HG03108 (cell line): ENCODE measurements around the gene VCAM1.

Experiments used
- ATAC-seq: cut with Tn5 transposase; IDR thresholded peaks from one replicate; pipeline ENCODE4 v1.9.1; 2021; ENCODE audit warnings: moderate library complexity; ENCODE audit not compliant: unreplicated experiment

The VCAM1 gene

DNA sequence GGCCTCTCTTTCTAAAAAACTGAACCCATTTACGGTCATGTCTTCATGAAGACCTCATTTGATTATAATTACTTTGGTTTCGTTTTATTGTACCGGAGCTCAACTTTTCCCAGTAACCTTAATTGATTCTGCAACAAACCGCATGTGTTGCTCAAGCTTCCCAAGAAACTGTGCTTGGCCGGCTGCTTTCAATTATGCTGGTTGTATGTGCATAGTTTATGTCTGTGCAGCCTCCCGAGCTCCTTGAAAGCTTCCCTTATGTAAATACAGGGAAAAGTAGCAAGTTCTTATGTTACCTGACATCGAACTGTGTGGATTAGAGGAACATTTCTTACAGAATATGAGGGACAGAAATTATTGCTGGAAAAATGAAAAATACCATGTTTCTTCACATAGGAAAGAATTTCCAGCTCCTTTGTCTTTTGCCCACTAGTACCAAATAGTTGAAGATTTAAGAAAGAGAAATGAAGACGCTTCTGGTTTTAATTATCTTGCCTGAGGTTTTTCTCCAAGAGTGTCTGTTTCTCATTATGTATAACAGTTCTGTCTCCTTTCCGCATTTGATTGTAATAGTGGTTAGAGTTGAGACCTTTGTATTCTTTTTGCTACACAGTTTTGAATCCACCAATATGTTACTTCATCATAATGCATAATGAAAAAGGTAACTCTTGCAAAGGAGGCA, 2.1 kb downstream of the VCAM1 start:
- ATAC-seq, result no peak

DNA sequence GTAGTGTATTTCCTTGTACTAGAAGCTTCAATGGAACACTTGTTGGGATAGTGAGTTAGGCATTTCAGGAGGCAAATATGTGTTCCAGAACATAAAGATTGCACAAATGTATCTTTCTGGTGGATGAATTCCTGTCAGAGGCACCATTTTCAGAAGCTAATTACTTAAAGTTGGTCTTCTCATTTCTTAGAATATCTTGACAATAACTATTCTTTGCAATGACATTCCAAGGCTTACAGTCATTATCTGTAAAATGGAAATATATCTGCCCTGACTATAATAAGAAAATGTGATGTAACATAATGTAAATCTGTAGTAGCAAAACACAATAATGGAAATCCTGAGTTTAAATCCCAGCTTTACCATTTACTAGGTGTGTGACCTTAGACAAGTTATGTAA, 2.7 kb downstream of the VCAM1 start:
- ATAC-seq, result no peak

DNA sequence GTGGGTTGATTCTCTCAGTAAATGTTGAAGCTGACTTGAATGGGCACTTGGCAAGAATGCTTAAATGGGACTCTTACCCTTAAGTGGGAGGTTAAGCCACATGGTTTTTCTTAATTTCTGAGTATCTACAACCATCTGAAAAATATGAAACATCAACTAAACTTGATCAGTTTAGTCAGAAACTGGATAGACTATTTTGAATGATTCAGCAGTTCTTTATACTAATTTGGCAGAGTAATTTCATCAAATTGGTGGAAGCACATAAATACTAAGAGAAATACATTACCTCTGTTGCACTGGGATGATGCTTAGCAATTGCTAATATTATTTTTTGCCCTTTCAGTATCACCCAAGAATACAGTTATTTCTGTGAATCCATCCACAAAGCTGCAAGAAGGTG, 4.7 kb downstream of the VCAM1 start:
- ATAC-seq, result no peak

- ATAC-seq, result no peak
These were observed 10.6 kb downstream of the VCAM1 start for GRCh38 chr1:100730130-100730529.

- no peak for ATAC-seq
These were observed 11.8 kb downstream of the VCAM1 start for GRCh38 chr1:100731309-100731708.

DNA sequence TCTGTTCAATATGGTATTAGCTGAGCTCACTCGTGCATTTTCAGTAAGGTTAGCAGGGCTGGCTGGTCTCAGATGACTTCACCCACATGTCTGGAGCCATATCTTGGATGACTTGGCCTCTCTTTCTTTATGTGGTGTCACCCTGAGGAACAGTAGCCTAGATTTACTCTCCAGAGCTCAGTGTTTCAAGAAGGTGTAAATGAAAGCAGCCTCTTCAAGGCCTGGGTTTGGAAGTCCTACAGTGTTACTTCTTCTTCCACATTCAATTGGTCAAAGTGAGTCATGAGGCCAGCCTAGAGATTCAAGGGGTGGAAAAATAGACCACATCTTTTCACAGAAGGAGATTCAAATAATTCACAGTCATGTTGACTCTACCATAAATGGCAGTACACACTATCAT, 12.2 kb downstream of the VCAM1 start:
- ATAC-seq, result no peak

DNA sequence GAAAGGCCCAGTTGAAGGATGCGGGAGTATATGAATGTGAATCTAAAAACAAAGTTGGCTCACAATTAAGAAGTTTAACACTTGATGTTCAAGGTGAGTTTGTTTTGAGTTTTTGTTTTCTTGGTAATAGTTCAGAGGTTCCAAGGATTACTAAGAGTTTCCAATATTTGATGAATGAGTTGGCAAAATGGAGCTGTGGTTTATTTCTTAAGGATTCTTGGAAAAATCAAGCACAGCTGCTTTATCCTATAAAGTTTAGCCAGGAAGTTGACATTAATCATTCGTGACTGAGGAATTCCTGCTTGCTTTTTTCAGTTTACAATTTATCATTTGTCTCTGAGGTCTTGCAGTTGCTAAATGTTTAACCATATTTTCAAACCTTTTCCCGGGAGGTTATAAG, 15.1 kb downstream of the VCAM1 start:
- no peak for ATAC-seq

DNA sequence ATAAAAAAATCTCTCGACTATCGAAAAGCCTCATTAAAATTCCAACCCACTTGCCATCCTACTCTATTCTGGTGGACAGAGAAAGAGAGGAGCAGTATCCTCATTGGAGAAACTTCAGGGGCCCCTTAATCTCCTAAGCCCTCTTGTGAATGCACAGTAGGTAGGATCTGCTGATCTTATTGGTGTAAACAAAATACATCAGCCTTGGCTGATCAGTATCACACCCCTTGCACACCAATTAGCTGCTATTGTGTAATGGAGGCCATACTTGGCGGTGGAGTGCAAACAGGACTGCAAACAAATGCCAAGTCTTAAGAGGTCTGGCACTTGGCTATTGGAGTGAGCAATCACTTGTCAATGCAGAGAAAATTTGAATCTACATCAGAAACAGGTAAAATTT, 15.7 kb downstream of the VCAM1 start:
- no peak for ATAC-seq

GRCh38 chr1:100736324-100736723, 16.8 kb downstream of the VCAM1 start:
- no peak for ATAC-seq

GRCh38 chr1:100736746-100737145, 17.2 kb downstream of the VCAM1 start:
- no peak for ATAC-seq

GRCh38 chr1:100746542-100746932, 27.0 kb downstream of the VCAM1 start:
- no peak for ATAC-seq

DNA sequence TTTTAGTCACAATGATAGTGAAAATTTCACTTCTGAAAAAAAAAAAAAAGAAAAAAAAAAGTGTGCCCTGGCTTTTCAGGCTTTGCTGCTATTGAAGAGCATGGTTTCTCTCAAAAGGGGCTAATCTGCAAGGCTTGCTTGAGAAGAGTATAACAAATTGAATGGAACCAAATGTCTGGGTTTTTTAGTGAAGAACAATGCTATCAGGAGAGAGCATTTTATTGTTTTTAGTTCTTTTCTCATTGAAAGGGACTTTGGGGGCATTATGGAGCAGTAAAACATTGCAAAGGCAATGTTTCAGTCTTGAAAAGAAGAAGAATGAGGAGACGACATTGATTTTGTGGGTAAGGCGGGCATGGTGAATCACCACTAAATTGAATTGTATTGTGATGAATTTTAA, 28.2 kb downstream of the VCAM1 start:
- ATAC-seq, result no peak

DNA sequence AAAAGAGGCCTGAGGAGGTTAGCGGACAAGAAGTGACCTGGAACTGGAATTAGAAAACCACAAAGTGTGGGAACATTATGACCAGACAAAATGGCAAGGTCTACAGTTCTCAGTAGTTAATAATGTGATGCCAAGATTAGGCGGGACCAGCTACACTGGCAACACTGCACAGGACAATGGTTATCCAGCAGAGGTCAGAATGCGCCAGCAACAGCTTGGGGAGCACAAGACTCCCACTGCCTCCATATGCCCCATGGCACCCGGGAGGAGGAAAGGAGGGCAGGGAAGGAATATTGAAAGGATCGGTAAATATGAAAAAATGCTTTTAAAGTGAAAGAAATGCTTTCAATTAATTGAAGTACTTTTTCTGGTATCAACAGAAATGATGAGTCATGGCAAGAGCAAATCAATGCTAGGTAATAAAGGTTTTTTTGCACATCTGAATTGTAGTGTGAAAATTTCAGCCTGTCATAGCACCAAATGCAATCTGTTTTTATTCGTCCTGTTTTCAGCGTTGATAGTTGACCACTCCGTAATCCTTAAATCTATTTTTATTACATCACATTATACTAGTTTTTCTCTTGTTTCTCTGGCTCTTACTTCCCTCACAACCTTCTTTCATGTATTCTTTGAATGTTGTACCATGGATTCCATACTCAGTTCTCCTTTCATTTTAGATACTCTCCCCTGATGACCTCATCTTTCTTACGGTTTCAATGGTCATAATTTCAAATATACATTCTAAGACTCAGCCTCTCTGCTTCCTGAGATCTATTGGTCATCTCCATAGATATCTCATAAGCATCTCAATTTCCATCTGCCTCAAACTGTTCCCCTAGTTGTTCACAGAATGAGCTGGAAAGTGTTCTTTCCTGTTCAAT, 30.7 kb downstream of the VCAM1 start:
- no peak for ATAC-seq

DNA sequence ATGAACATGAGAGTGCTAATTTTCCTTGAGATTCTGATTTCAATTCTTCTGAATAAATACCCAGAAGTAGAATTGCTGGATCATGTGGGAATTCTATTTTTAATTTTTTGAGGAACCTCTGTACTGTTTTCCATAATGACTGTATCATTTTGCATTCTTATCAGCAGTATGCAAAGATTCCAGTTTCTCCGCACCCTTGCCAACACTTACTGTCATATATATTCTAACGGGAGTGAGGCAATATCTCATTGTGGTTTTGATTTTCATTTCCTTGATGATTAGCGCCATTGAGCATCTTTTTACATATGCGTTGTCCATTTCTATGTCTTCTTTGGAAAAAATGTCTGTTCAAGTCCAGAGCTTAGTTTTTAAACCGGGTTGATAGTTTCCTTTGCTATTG, 33.2 kb downstream of the VCAM1 start:
- no peak for ATAC-seq

GRCh38 chr1:100757946-100758345, 38.4 kb downstream of the VCAM1 start:
- ATAC-seq, result no peak

GRCh38 chr1:100759188-100759587, 39.6 kb downstream of the VCAM1 start:
- ATAC-seq, result no peak

DNA sequence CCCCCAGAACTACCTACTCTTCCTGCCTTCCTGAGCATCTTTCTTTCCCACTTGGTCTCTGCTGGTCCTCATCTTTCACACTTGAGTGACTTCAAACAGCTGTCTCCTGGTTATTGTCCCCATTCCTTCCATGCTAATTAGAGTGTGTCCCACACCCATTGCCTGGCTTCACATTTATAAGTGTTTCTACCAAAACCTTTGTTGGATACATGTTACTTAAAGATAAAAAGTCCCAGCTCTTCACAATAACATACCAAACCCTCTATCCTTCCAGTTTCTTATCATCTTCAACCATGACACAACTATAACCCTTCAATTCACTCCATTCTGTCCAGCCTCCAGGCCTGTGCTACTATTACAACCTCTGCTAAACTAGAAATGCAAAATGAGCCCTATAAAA, 41.0 kb downstream of the VCAM1 start:
- ATAC-seq, result no peak

DNA sequence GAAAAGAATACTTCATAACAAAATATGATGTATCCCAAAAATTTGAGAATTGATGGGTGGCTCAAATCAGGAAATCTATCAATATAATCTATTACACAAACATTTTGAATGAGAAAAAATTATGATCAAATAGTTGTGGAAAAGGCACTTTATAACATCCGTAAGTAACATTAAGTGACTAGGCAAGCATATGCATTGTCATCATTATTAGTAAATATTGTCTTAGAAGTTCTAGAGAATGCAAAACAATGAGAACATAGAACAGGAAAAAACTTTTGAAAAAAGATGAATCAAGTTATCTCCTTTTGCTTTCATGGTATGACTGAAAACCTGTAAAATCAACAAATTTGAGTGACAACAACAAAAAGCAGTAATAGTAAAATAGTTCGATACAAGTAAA, 42.9 kb downstream of the VCAM1 start:
- no peak for ATAC-seq

DNA sequence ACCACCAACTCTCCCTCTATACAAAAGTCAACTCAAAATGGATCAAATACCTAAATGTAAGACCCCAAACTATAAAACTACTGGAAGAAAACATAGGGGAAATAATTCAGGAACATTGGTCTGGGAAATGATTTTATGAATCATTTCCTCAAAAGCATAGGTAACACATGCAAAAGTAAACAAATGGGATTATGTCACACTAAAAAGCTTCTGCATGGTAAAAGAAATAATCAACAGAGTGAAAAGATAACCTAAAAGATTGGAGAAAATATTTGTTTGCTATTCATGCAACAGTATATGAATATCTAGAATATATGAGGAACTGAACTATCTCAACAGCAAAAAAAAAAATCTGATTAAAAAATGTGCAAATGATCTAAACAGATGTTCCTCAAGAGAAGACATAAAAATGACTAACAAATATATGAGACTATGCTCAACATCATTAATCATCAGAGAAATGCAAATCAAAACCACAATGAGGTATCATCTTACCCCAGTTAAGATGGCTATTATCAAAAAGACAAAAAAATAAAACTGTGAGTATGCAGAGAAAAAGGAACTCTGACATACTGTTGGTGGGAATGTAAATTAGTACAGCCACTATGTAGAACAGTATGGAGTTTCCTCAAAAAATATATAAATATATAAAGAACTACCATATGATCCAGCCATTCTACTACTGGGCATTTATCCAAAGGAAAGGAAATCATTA, 47.8 kb downstream of the VCAM1 start:
- ATAC-seq, result no peak

DNA sequence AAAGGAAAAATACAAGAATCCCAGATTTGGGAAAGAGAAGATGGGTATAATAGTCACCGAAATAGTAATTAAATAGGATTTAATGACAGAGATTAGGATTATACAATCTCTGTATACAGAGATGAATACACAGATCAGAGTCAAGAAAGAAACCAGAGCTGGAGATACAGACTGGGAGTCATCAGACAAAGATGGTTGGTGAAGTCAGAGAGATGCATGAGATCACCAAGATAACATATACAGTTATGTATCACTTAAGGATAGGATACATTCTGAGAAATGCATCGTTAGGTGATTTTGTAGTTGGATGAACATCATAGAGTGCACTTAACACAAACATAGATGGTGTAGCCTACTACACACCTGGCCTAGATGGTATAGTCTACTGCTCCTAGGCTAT, 49.8 kb downstream of the VCAM1 start:
- ATAC-seq, result no peak

DNA sequence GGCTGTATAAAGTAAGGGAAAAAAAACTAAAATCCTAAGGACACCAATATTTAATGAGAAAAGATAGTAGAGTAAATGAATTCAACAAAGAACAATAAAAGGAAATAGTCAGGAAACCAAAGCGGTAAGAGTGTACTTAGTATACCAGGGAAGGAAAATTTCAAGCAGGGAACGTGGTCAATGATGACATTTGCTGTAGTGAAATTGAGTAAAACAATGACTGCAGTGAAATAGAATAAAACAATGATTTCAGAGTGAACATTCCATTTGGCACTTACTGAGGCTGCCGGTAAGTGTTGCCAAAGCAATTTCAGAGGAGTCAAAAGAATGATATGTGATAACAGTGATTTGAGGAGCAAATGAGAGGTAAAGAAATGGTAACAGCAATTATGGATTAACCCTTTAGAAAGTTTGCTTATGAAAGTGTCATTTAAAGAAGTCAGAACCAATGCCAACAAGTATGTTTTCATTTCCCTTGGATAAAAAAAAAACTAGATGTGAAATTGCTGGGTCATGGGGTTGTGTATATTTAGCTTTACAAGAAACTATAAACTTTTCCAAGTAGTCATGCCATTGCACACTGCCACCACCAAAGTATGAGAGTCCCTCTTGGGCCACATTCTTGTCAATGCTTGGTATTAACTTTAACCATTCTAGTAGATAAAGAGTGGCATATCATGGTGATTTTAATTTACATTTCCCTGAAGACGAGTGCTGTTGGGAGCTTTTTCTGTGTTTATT, 50.5 kb downstream of the VCAM1 start:
- no peak for ATAC-seq
